ENCODE results near the gene RMDN3. TPM values are rescaled to one million over a fixed set of nuclear protein-coding genes. Genes with fewer than 3 reads are reported as not detected.

The RMDN3 gene
- total and polyA plus RNA-seq, 9 of the 15 experiments (the other 6 are each of a cell fraction or from before 2014, with no cell fraction given): 8.1 to 38.2 (median 25.9) TPM

DNA sequence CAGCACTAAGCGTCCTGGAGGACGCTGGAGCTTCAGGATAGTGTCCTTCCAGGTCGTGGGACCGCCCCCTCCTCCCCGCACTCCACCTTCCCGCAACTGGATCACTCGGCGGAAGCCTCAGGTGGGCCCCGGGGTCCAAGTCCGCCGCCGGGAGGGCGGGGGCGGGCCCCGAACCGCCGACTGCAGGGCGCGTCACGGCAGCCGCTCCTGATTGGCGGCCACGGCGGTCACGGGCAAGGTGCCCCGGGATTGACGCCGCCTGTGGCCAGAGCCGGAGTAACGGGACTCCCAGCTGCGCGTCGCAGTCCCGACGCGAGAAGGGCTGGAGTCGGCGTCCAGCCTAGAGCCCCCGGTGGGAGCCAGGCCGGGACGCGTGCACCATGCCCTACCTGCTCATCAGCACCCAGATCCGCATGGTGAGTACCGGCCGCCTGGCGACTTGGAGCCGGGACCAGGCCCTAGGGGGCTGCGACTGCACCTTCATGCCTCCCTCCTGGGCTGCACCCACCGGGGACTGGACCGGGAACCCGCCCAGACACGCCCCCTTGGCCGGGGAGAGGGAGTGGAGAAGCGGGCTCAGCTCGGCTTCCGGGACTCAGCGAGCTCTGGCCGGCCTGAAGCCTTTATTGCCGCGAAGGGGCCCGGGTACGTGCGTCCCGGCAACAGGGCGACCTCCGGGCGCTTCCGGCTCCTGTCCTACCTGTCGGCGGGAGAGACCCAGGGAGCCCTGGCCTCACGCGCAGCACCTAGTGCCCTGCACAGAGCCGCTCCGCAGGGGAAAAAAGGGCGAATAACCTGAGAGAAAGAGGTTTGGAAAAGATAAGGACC is 9.0 kb upstream of the RMDN3 start, which contains the start of gene GCHFR (continued):
- TF ChIP-seq ARID4B (CRISPR knock-in tag; IDR thresholded peaks at IDR 0.05) (peak; percentile 87), ZFP1 (CRISPR knock-in tag; IDR thresholded peaks at IDR 0.05) (no peak), SPI1 (IDR thresholded peaks at IDR 0.05; ENCODE audit: borderline replicate concordance, low read depth, low read length) (no peak), DACH1 (IDR thresholded peaks at IDR 0.05; ENCODE audit: partially characterized antibody) (peak; percentile 57), DIDO1 (tag; IDR thresholded peaks at IDR 0.05; ENCODE audit: low read depth) (no peak), MYBL2 (IDR thresholded peaks at IDR 0.05; ENCODE audit: low read depth) (no peak), MYBL2 (CRISPR knock-in tag; IDR thresholded peaks at IDR 0.05; ENCODE audit: borderline replicate concordance) (no peak), TAF7 (tag; IDR thresholded peaks at IDR 0.05) (no peak), TCFL5 (CRISPR knock-in tag; conservative IDR thresholded peaks at IDR 0.05) (no peak), ELF1 (tag; IDR thresholded peaks at IDR 0.05) (0 out of 2 replicates have a peak, but pooled peaks have one; percentile 52), MCM7 (IDR thresholded peaks at IDR 0.05) (no peak), ZBTB49 (CRISPR knock-in tag; IDR thresholded peaks at IDR 0.05; ENCODE audit: borderline replicate concordance) (no peak), FOXJ3 (CRISPR knock-in tag; IDR thresholded peaks at IDR 0.05) (no peak), FOXA1 (IDR thresholded peaks at IDR 0.05; ENCODE audit: borderline replicate concordance) (no peak), ZNF174 (CRISPR knock-in tag; IDR thresholded peaks at IDR 0.05) (no peak), PTTG1 (tag; IDR thresholded peaks at IDR 0.05; ENCODE audit: low read depth) (no peak), ZBED1 (IDR thresholded peaks at IDR 0.05) (no peak), MAX (CRISPR knock-in tag; IDR thresholded peaks at IDR 0.05) (no peak; the same call in 1 of the 2 replicates), ZBTB8A (IDR thresholded peaks at IDR 0.05; ENCODE audit: partially characterized antibody) (no peak), NCOA6 (IDR thresholded peaks at IDR 0.05) (no peak), ZNF3 (CRISPR knock-in tag; IDR thresholded peaks at IDR 0.05) (no peak), YBX1 (IDR thresholded peaks at IDR 0.05) (no peak)

Data from K562 (cell line).